GM21825 (cell line): Measurements from ENCODE around the gene NXT1.
"Not testable (repeated sequence)": the region's sequence is repeated elsewhere in the genome, so short reads cannot be mapped to it uniquely, and the experiment has no call there.

Experiments used
- ATAC-seq: cut with Tn5 transposase; IDR thresholded peaks from one replicate; pipeline ENCODE4 v1.9.1; 2021; ENCODE audit warnings: mild to moderate bottlenecking, moderate library complexity; ENCODE audit not compliant: unreplicated experiment

NXT1 gene

GRCh38 chr20:23350196-23350903 lies at the start of gene NXT1:
Gene NXT1 (plus strand): TSS chr20:23350791. CDS start chr20:23354042, 3,251 bp downstream.
- ATAC-seq, result peak; percentile 80

- ATAC-seq, result no peak
These were observed 49.0 kb upstream of the NXT1 start for GRCh38 chr20:23301436-23302050.

DNA sequence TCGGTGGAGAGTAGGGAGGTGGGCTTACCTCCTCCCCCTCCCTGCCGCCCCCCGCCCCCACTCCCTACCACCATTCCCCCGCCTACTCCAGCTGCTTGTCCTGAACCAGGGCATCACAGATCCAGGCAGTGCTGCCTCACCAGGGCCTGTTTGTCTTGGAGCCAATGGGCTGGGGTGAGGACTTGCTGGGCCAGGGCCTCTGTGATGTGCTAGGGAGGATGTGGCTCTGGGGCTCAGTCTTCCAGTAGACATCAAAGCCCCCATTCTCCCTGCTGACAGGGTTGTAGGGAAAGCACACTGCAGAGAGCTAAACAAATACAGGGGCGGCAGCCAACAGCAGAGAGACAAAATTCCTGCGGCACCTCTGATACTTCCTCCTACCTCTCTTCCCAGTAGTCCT lies 48.2 kb upstream of the NXT1 start:
- no peak for ATAC-seq

DNA sequence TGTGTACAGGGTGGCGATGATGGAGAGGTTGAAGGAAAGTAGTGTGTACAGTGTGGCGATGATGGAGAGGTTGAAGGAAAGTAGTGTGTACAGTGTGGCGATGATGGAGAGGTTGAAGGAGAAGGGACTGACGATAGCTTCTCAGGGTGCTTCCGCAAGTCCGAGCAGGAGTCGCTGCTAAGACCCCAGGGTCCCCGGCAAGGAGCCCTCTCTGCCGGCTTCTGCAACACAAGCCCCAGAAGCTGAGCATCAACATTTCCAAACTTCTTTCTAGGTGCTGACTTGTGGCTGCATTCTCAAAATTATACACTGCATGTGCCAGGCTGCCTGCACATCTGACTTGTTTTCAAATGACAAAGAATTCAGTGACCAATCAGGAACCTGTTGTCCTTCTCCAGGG lies 47.8 kb upstream of the NXT1 start:
- ATAC-seq, result no peak

- ATAC-seq, result no peak
These were observed 47.1 kb upstream of the NXT1 start for GRCh38 chr20:23303325-23304102.

DNA sequence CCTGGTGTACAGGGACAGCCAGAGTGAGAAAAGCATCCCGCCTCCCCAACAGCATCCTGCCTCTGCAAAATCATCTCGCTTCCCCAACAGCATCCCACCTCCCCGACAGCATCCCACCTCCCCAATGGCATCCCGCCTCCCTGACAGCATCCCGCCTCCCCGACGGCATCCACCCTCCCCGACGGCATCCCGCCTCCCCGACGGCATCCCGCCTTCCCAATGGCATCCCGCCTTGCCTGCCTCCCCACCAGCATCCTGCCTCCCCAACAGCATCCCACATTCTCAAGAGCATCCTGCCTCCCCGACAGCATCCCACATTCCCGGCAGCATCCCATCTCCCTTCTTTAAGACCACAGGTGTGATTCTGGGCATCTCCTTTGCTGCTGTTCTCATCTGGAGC lies 46.0 kb upstream of the NXT1 start:
- no peak for ATAC-seq

- ATAC-seq, result no peak
These were observed 45.5 kb upstream of the NXT1 start for GRCh38 chr20:23305098-23305497.

GRCh38 chr20:23307393-23307792 lies 43.2 kb upstream of the NXT1 start:
- ATAC-seq, result not testable (repeated sequence)

DNA sequence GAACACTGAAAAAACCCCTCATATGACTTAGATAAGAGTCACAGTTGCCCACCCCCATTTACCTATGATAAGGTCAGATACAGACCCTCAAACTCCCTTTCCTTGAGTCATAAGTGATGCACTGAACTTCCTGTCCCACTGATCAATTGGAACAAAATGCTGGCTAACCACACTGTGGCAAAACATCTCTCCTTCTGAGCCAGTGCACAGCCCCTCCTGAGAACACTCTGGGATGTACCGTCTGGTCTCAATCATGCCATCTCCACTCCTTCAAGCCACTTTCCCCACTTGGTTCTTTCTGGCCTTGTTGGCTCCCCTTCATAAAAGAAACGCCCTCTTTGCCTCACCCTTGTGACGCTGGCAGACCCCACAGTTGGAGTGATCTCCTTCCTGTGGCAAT lies 42.6 kb upstream of the NXT1 start:
- no peak for ATAC-seq

DNA sequence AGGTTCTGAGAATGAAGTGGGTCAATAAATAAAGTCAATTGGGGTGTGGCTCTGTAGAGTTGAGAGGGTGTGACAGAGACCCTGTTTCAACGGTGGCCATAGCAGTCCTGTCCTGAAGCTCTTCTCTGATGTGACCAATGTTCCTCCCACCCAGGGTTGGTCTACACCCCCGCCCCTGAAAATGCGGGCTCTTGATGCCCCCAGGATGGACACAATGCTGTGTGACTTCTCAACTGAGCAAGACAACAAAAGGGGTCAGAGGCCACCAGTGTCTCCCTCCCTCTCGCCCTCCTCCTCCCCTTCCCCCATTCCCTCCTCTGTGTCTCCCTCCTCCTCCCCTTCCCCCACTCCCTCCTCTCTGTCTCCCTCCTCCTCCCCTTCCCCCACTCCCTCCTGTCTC lies 41.7 kb upstream of the NXT1 start:
- no peak for ATAC-seq

DNA sequence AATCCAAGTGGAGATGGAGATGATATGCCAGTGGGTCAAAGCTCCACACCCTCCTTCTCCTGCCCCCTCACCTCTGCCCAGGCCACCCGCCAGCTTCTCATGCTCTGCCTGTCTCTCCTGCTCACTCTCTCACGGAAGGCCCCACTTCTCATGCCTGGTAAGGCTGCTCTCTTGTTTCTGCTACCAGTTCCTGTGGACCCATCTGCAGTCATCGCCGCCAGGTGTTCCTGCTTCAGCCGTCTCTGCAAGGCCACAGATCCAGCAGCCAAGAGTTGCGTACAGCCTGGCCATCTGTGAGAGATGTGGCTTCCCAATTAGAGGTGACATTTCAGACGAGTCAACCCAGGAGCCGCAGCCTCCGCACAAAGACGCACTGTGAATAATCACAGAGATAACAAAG lies 40.8 kb upstream of the NXT1 start:
- no peak for ATAC-seq

DNA sequence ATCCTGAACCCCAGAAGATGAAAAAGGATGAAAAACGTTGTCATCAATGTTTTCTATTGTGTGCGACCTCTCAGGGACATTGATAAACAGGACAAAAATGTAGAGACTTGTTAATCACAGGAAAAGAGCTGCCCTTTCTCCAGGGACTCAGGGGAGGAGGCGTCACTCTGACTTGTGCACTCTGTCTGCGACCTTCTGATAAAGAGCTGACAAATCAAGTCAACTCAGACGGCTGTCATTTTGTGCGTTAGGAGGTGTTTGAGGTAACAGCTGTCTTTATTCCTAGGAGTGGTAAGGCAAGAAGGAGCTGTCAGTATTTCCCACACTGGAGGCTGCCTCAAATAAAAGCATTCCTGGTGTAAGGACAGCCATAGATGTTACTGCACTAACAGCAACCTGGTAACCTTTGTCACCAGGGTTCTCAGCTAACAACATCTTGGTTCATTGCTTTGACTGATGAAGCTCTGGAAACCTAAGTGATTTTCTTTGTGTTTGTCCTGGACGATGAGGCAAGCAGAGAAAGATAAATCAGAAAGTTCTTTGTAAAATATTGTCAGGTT lies 38.6 kb upstream of the NXT1 start:
- ATAC-seq, result no peak

GRCh38 chr20:23313271-23313670 lies 37.3 kb upstream of the NXT1 start:
- no peak for ATAC-seq

DNA sequence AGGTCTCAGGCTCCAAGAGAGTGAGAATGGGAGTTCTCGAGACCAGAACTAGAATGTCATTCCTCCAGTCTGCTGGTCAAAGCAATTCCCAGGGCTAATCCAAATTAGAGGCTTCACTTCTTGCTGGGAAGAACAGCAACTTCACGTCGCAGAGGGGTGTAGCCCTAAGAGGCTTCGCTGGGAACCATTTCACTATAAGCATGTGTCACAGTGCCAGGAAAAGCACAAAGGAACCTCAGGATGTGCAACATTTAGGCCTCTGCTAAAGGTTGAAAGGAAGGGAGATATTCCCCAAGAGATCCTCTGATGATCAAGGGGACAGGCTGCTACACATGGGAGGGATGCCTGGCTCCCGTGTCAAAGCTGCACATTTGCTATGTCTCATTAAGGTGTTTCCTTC lies 35.9 kb upstream of the NXT1 start:
- no peak for ATAC-seq

DNA sequence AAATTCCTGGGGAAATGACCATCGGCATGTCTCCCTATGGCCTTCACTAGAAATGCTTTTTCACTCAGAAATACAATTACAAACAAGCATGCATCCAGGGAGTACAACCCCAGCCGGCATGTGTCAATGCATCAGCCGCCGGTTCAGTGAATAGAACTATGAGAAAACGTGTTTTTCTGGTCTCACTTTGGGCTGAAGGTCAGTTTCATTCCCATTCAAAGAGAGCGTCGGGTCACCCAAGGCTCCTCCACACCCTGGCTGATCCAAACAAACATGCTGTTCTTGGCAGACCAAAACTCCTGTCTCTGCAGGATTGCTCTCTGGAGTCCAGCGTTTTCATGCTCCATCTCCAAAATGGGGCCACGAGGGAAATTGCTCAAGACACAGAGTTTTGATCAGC lies 35.5 kb upstream of the NXT1 start:
- ATAC-seq, result no peak

- ATAC-seq, result no peak
These were observed 34.0 kb upstream of the NXT1 start for GRCh38 chr20:23316626-23317025.

DNA sequence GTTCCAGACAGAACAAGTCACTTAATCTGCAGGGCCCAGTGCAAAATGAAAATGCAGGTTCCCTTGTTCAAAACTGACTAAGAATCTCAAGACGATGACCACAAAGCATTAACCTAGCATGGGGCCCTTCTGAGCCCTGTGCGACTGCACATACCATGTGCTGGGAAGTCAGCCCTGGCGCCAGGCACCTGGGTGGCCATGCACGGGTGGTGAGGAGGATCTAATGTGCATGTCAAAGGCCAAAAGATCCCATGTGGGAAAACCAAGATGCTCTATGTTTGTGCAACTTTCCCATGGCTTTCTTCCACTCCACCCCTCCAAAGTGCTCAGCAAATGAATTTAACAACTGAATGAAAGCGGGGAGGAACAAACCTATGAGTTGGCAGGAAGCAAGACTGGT lies 33.5 kb upstream of the NXT1 start:
- ATAC-seq, result no peak

GRCh38 chr20:23318347-23318746 lies 32.2 kb upstream of the NXT1 start:
- ATAC-seq, result no peak

DNA sequence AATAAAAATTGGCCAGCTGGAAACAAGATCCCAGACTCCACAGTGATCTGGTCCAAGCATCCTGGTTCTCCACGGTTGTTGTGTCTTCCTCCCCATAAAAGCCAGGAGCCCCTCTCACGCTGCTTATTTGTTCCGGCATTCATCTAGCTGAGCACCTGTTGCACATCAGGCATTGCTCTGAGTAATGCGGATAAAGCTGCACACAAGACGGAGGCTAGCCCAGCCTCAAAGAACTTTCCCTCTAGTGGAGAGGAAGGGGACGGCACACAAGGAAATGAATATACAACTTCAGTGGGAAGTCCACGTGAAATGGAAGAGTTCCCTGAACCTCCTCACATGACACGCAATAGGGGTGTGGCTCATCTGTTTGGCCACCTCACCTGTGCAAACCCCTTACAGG lies 30.3 kb upstream of the NXT1 start:
- no peak for ATAC-seq

- no peak for ATAC-seq
These were observed 25.5 kb upstream of the NXT1 start for GRCh38 chr20:23325107-23325506.

- no peak for ATAC-seq
These were observed 23.8 kb upstream of the NXT1 start for GRCh38 chr20:23326774-23327173.
